ENCODE data around the gene DIAPH2.

Gene DIAPH2

DNA sequence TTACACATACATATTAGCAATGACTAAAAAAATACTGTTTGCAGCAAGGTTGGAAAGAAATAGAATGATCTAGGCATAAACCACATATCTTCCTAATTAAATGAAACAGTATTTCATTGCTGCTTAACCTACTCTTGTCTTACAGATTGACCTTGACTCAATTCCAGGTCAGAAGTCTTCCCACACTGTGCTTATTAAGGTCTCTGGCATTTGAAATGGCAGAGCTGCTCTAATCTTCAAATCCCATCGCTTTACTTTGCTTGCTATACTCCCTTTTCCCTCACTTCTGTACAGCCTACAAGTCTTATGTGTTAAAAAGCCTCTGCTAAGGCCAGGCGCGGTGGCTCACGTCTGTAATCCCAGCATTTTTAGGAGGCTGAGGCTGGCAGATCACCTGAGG lies 623.5 kb downstream of the DIAPH2 start:
- DNase-seq (ENCODE audit: low read depth in 2 of 2) = no peak

GRCh38 chrX:97309487-97310116 lies 625.0 kb downstream of the DIAPH2 start:
- DNase-seq (ENCODE audit: low read depth in 2 of 2) = no peak

GRCh38 chrX:97310373-97310772 lies 625.7 kb downstream of the DIAPH2 start:
- DNase-seq (ENCODE audit: low read depth in 2 of 2) = no peak

DNA sequence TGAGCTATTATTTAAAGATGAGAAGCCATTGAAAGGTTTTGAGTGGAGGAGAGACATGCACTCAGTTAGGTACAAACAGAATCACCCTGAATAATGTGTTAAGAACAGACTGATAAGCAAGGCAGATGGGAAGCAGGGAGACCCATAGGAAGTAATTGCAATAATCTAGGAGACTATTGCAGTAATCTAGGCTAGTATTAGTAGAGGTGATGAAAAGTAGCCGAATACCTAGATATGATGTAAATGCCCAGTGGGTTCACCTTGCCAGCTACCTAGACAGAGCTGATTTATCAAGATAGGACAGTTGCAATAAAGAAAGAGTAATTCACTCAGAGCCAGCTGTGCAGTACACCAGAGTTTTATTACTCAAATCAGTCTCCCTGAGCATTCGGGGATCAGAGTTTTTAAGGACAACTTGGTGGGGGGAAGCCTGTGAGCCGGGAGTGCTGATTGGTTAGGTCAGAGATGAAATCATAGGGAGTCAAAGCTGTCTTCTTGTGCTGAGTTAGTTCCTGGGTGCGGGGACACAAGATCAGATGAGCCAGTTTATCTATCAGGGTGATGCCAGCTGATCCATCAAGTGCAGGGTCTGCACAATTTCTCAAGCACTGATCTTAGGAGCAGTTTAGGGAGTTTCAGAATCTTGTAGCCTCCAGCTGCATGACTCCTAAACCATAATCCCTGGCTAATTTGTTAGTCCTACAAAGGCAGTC lies 626.6 kb downstream of the DIAPH2 start:
- DNase-seq (ENCODE audit: low read depth in 2 of 2) = no peak

DNA sequence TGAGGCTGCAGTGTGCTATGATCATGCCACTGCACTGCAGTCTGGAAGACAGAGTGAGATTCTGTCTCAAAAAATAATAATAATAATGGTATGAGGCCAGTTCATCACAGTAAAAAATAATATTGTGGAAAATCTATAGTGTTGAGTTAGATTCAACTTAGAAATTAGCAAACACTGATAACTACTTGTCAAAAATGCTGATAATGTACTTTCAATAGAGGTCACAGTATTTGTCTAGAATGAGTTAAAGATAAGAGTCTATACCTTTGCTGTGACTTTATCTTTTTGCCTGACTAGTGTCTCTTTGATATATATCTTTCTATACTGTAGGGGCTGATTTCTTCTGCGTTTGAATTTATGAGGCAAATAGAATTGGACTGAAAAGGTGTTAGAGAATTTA lies 629.7 kb downstream of the DIAPH2 start:
- DNase-seq (ENCODE audit: low read depth in 2 of 2) = no peak

DNA sequence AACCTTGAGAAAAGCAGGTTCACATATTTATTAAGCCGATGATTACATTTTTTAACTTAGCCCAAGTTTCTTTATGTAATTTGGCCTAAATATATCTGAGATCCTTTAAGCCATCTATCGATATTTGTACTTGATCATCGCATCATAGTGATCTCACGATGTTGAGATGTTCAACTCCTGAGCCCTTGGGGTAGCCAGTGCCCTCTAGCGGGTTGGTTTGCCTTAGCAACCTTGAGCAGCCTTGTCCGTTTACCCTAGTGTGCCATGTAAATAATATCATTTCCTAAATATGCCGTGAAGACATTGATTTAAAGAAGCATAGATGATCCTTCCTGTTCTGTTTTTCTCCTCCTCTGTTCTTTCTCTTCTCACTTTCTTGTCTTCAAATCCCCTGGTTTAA lies 631.3 kb downstream of the DIAPH2 start:
- no peak for DNase-seq (ENCODE audit: low read depth in 2 of 2)

GRCh38 chrX:97320305-97320704 lies 635.7 kb downstream of the DIAPH2 start:
- DNase-seq (ENCODE audit: low read depth in 2 of 2) = no peak

DNA sequence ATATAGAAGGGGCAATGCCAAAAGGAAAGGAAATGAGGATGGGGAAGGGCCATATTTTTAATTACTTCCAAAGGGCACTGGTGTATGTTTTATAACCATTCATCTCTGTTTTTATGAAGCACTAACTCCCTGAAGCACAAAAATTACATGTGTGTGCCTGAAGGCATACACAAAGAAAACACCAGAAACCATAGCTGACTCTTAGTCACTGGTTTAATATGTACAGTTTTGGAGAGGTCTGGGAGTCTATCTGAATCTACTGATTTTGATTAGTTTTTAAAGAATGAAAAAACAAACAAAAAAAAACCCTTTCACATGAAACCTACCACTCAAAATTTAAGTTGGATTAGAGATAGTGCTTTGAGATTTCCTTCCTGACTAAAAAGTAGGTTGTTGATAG lies 637.8 kb downstream of the DIAPH2 start:
- no peak for DNase-seq (ENCODE audit: low read depth in 2 of 2)

DNA sequence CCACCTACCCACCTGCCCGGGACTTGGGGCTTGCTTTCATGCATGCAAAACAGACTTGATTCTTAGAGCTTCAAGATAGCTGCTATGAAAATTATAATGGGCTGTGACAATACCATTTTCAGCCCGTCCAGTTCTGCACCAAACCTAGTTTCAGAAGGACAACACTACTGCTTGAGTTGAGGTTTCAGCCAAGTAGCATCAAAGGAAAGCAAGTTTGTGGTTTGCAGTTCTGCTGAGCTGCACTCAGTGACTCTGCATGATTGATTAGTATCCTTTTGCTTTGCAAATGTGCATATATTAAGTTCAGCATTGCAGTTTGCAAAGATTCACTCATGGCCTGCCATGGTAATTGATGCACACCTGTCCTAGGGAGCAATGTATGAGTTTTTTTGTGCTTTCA lies 641.8 kb downstream of the DIAPH2 start:
- no peak for DNase-seq (ENCODE audit: low read depth in 2 of 2)

GRCh38 chrX:97328853-97329390 lies 644.3 kb downstream of the DIAPH2 start:
- no peak for DNase-seq (ENCODE audit: low read depth in 2 of 2)

DNA sequence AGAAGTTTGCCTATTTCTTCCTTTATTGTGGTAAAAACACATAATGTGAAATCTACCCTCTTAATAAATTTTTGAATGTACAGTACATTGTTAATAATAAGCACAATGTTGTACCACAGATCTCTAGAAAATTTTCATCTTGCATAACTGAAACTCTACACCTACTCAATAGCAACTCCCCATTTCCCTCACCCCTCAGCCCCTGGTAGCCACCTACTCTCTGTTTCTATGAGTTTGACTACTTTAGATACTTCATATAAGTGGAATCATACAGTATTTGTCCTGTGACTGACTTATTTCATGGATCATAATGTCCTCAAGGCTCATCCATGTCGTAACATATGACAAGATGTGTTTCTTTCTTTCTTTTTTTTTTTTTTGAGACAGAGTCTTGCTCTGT lies 645.5 kb downstream of the DIAPH2 start:
- DNase-seq (ENCODE audit: low read depth in 2 of 2) = no peak

DNA sequence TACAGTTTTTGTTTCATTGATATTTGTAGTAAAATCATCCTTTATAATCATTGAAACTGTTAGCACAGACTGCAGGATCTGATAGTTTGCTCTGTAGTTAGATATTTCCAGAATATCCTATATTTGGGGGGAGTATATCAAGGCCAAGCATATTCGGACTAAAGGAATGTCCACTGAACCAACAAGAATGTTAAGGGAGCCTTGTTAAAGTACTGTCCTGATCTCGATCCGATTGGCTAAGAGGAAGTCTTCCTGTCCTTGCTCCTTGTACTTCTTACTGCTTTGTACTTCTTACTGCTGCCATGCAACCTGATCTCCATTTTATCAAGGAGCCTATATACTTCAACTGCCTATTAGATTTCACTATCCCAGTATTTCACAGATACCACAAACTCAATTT lies 648.3 kb downstream of the DIAPH2 start:
- no peak for DNase-seq (ENCODE audit: low read depth in 2 of 2)

DNA sequence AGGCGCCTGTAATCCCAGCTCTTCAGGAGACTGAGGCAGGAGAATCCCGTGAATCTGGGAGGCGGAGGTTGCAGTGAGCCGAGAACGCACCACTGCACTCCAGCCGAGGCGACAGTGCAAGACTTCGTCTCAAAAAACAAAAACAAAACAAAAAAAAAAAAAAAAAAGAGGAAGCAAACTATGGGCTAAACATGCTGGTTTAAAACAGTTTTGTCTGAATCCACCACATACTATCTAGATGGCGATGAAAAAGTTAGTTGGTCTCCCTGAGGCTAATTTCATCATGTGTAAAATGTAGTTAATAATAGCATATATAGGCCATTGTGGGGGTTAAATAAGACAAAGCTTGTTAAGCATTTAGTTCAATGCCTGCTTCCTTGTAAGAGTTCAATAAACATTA lies 650.2 kb downstream of the DIAPH2 start:
- DNase-seq (ENCODE audit: low read depth in 2 of 2) = no peak

- no peak for DNase-seq (ENCODE audit: low read depth in 2 of 2)
Measured at GRCh38 chrX:97344724-97345123, 660.1 kb downstream of the DIAPH2 start.

DNA sequence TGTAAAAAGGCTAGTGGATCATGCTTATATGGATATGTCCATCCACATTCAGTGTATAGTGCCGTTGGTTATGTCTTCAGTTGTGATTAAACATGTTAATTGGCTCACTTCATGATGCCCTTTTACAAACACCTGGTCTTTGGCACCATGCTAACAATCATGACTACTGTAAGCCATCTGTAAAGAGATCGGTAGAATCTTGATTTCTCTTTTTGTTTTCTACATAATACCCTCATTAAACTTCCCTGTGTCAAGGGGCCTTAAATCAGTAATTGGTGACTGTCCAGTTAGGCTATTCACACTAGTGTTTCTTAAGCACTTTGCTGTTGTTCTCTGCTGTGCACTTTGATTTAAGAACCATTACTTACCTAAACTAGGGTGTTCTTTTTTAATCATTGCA lies 674.3 kb downstream of the DIAPH2 start:
- DNase-seq (ENCODE audit: low read depth in 2 of 2) = no peak

DNA sequence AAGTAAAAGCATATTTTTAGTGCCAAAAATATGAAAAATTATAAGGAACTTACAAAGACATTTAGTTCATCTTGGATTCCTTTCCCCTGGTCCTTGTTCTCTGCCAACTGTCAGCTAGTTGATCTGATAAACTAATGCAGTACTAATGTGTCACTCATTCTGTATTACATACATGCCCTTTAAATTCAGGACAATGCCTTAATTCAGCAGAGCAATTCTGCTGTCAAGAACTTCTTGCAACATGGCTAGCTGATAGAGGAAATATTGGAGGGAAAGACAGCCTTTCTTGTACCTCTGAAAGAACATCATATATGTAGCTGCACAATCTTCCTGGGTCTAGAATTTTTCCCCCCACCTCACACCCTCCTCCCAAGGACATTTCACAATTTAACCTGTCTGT lies 679.2 kb downstream of the DIAPH2 start:
- no peak for DNase-seq (ENCODE audit: low read depth in 2 of 2)

DNA sequence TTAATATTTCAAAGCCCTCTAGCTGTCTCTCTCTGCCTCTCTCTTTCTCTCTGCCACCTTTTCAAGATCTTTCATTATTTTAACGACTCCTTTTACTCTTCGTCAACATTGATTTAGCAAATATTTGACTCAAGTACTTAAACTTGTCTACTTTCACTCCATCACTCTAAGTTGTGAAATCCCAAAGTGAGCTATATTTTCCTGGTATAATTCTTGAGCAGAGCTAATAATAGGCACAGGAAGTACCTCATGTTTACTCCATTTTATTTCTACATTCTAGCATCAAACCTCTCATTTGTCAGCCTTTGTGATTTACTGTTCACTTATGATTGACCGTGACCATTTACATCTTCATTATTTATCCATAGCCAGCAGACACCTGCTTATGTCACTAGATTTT lies 681.6 kb downstream of the DIAPH2 start:
- DNase-seq (ENCODE audit: low read depth in 2 of 2) = no peak

DNA sequence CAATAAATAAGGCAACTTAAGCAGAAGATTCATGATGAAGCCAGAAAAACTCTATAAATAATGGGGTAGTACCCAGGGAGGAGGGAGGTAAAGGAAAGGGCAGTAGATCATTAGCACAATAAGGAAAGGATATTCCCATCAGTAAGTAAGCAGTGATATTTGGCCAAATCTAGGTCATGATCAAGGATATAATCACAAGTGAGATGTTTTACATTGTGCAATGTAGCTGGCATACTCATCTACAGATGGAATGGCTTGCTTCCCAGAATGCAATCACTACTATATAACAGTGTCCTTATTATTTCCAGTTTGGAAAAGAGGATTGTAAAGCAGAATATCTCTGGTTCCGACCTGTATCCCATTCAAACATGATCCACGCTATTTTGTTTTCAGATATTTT lies 682.5 kb downstream of the DIAPH2 start:
- no peak for DNase-seq (ENCODE audit: low read depth in 2 of 2)

DNA sequence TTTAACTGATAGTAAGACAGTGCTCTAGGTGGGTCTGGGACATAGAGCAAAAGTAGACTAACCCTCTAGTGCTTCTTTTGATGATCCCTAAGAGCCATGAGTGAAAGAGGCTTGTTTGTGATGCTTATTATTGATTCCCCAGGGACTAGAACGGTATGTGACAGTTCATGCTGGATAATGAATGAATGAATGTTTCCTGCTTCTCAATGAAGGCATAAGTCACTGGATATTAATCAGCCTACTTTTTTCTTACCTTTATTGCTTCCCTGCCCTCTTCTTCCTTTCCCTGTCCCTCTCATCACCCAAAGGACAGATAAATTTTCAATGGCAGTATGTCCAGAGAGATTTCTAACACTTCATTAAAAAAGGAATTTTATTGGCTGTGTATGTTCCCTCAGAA lies 685.3 kb downstream of the DIAPH2 start:
- DNase-seq (ENCODE audit: low read depth in 2 of 2) = no peak

DNA sequence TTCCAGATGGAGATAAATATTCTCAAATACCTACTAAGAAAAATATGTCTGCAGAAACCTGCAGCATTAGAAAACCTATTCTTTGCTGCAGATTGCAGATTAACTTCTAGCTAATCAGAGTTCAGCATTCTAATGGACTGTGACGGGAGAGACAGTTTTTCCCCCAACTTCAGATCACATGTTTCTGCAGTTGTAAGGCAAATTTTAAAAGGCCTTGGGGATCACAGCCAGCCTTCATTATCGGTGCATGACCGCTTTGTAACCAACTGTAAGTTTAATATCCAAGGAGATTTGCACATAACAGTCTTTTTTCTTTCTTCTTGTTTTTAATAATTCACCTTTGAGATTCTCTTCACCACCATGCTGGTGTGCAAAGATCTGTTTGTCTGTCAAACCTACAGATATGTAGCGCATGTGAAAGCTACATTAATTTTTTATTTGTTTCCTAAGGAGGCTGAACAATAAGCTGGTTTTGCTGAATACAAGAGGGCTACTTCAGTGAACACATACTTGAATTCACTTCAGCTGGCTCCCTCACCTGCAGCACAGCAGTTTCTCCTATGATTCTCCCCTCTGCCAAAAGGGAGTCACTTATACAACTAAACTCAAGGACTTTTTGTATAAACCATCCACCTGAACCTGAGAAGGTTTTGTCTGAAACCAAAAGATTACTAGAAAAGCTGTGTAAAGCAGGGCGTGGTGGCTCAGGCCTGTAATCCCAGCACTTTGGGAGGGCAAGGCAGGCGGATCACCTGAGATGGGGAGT lies 687.5 kb downstream of the DIAPH2 start:
- no peak for DNase-seq (ENCODE audit: low read depth in 2 of 2)

DNA sequence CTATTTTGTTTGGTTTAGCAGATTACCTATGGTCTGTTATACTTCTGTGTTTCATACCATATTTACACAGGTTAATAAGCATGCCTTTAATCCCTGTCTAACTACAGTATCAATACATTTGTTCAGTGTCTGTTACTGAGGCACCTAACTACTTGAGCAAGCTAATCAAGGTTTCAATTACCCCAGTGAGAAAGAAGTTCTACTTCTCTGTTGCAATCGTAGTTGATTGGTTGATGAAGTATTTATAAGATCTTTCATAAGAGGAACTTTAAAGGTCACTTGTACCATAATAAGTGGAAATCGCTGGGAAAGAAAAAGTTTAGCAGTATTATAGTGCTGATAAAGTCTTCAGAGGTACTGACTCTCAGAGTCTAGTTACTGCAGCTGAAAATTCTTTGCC lies 689.6 kb downstream of the DIAPH2 start:
- no peak for DNase-seq (ENCODE audit: low read depth in 2 of 2)

GRCh38 chrX:97380200-97380599 lies 695.6 kb downstream of the DIAPH2 start:
- DNase-seq (ENCODE audit: low read depth in 2 of 2) = no peak

DNA sequence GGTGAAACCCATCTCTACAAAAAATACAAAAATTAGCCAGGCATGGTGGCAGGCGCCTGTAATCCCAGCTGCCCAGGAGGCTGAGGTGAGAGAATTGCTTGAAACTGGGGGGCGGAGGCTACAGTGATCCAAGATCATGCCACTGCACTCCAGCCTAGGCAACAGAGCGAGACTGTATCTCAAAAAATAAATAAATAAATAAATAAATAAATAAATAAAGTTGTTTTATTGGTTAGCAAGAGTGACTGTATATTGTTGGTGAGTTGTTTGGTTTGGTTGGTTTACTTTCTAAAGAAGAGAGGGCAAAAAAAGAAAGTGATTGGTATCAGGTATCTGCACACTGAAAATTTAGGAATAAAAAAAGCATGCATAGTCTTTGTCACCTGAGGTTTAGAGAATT lies 700.0 kb downstream of the DIAPH2 start:
- DNase-seq (ENCODE audit: low read depth in 2 of 2) = no peak

Measured in activated CD8-positive, alpha-beta memory T cell treated with anti-CD3 and anti-CD28 coated beads for 4 hours (primary cell).